ENCODE measurements around the gene HOXA9. TPM values are rescaled to one million over a fixed set of nuclear protein-coding genes. Genes with fewer than 3 reads are reported as not detected.

HOXA9 gene
- polyA plus RNA-seq, 3 donors = 0.55 to 1.9 (median 1.2) TPM

- peaks cover 77 to 98% of the 10 kb centered on the region in 2 donors for H3K27me3 ChIP-seq (ENCODE audit: control insufficient read depth in 2 of 2, insufficient read depth in 2 of 2, low read length in 2 of 2)
- no peak overlapping the region for H3K9ac ChIP-seq (ENCODE audit: insufficient read depth, low read length, poor library complexity, severe bottlenecking)
- H2AFZ ChIP-seq (ENCODE audit: insufficient read depth, low read depth, low read length, poor library complexity, severe bottlenecking) = peak overlapping the region; percentile 9
- no peak for DNase-seq
- peaks cover 9% of the 10 kb centered on the region for H4K20me1 ChIP-seq (ENCODE audit: insufficient read depth, low read length)
- under 1% methylated on average over 26 of the region's 46 CpGs for WGBS (ENCODE audit: insufficient coverage)
- peaks cover 2% of the 10 kb centered on the region for H3K79me2 ChIP-seq (ENCODE audit: insufficient read depth, low read length)
- Mint-ChIP-seq H3K9me3 (peaks cover 5 to 62% (median 44%) of the 10 kb centered on the region in 7 donors), H3K36me3 (peaks cover 25 to 38% of the 10 kb centered on the region in 2 donors), H3K27ac (no peak overlapping the region), H3K4me3 (peak overlapping the region in 1 of 2 donors; percentile 87), H3K4me1 (peaks cover 63% of the 10 kb centered on the region), H3K27me3 (ENCODE audit: low read depth in 3 of 3) (peaks cover 86 to 98% (median 88%) of the 10 kb centered on the region in 3 donors)
- H3K4me1 ChIP-seq (ENCODE audit: control insufficient read depth in 1 of 2, insufficient read depth in 2 of 2, low read length in 2 of 2) = peaks cover 69 to 89% of the 10 kb centered on the region in 2 donors
- no peak overlapping the region for H3K27ac ChIP-seq (ENCODE audit: low read depth in 1 of 2, low read length in 2 of 2)
- H3K36me3 ChIP-seq (replicated peaks in 1 of 2; ENCODE audit: control insufficient read depth in 1 of 2, insufficient read depth in 2 of 2, low read length in 2 of 2) = no peaks in the 10 kb centered on the region
- peak overlapping the region; percentile 42 for H3K4me2 ChIP-seq (replicated peaks; ENCODE audit: extremely low read depth, low read length, poor library complexity, severe bottlenecking)
- peaks cover 28 to 43% of the 10 kb centered on the region in 2 donors for H3K9me3 ChIP-seq (replicated peaks in 1 of 2; ENCODE audit: control insufficient read depth in 1 of 2, insufficient read depth in 1 of 2, low read length in 2 of 2)
- no peak for TF ChIP-seq CTCF (IDR thresholded peaks at IDR 0.05)
- intact Hi-C loops (cut with micrococcal nuclease) = loop anchor here (2.0 to 10.0 kb wide), 4 partner anchors 17 to 1308 kb away; partner anchors contain the start of genes HOXA13 (in 1 of the 2) and HOXA3 (in 1 of the 2)
- H3K4me3 ChIP-seq (replicated peaks in 1 of 3; ENCODE audit: low read depth in 2 of 3, low read length in 3 of 3) = peak overlapping the region in 1 of 3 experiments; percentile 25
Observed at GRCh38 chr7:27169658-27170425, 4.5 kb upstream of the HOXA9 start.

DNA sequence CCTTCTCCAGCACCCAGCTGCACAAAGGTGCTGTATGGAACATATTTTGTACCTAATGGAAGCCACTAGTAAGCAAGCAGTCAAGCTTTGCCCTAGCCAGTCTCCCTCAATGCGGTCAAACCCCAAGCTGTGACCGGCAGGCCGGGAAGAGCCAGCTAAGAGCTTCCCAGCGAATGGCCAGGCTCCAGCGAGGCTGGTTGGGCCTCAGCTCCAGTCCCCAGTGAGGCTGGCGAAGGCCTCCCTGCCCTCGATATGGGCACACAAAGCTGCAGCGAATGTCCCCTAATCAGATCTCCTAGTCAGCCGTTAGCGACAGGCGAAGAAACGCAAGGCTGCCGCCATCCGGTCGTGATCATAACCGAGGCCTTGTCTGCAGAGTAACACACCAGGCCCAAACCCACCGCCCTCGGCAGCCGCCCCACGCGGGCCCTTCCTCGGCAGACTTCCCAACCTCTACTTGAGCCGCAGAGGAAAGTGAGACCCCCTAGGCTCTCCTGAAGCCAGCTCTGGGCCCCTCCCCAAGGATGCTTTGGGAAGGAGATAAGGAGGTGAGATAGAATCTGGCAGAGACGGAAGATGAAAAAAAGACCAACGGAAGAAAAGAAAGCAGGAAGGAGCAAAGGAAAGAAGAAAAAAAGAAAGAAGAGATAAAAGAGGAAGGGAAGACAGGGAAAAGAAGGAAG, 3.1 kb upstream of the HOXA9 start:
- 2% methylated on average over 19 of the region's 25 CpGs for WGBS (ENCODE audit: insufficient coverage)

More for the DNA sequence above, 3.1 kb upstream of the HOXA9 start:
- TF ChIP-seq CTCF (IDR thresholded peaks at IDR 0.05) = no peak
- Mint-ChIP-seq H3K36me3 (peaks cover 30 to 47% of the 10 kb centered on the region in 2 donors), H3K27me3 (ENCODE audit: low read depth in 3 of 3) (peaks cover 88 to 98% (median 92%) of the 10 kb centered on the region in 3 donors), H3K9me3 (peaks cover 5 to 68% (median 47%) of the 10 kb centered on the region in 7 donors), H3K27ac (no peak overlapping the region), H3K4me3 (peak overlapping the region in 1 of 2 donors; percentile 95), H3K4me1 (peaks cover 70% of the 10 kb centered on the region)
- Histone ChIP-seq H2AFZ (ENCODE audit: insufficient read depth, low read depth, low read length, poor library complexity, severe bottlenecking) (no peak overlapping the region), H3K36me3 (replicated peaks in 1 of 2; ENCODE audit: control insufficient read depth in 1 of 2, insufficient read depth in 2 of 2, low read length in 2 of 2) (no peaks in the 10 kb centered on the region), H3K4me3 (replicated peaks in 1 of 3; ENCODE audit: low read depth in 2 of 3, low read length in 3 of 3) (peak overlapping the region in 1 of 3 experiments; percentile 18), H3K9me3 (replicated peaks in 1 of 2; ENCODE audit: control insufficient read depth in 1 of 2, insufficient read depth in 1 of 2, low read length in 2 of 2) (peaks cover 23 to 48% of the 10 kb centered on the region in 2 donors), H3K27ac (ENCODE audit: low read depth in 1 of 2, low read length in 2 of 2) (no peak overlapping the region), H3K27me3 (ENCODE audit: control insufficient read depth in 2 of 2, insufficient read depth in 2 of 2, low read length in 2 of 2) (peaks cover 73 to 99% of the 10 kb centered on the region in 2 donors), H3K4me1 (ENCODE audit: control insufficient read depth in 1 of 2, insufficient read depth in 2 of 2, low read length in 2 of 2) (peaks cover 75 to 89% of the 10 kb centered on the region in 2 donors), H3K79me2 (ENCODE audit: insufficient read depth, low read length) (peaks cover 7% of the 10 kb centered on the region), H3K4me2 (replicated peaks; ENCODE audit: extremely low read depth, low read length, poor library complexity, severe bottlenecking) (no peak overlapping the region), H4K20me1 (ENCODE audit: insufficient read depth, low read length) (peaks cover 9% of the 10 kb centered on the region), H3K9ac (ENCODE audit: insufficient read depth, low read length, poor library complexity, severe bottlenecking) (no peak overlapping the region)
- no peak for DNase-seq
- intact Hi-C loops (cut with micrococcal nuclease) = loop anchor here (2.0 to 10.0 kb wide), 4 partner anchors 16 to 1306 kb away; partner anchors contain the start of genes HOXA13 (in 1 of the 2) and HOXA3 (in 1 of the 2)

All from CD14-positive monocyte (primary cell).